Right renal cortex interstitium (tissue), 3 donors: ENCODE data around the gene DAB2. TPM values are rescaled to one million over a fixed set of nuclear protein-coding genes. Genes with fewer than 3 reads are reported as not detected.

Experiments
- DNase-seq, 3 donors: peaks; one replicate each; pipeline ENCODE4 v3.0.0-alpha.2; 2013; ENCODE audit warnings: low read depth in 3 of 3, low spot score in 2 of 3
- polyA plus RNA-seq, 3 donors: library from polyadenylated mRNA; unstranded; fragments of 120-200 nt; gene quantifications; one replicate each; pipeline ENCODE4 v1.2.1, GENCODE V29; 2013; ENCODE audit not compliant: insufficient read length in 3 of 3

DAB2 gene
- polyA plus RNA-seq, 3 donors, result 171 to 216 (median 204) TPM

- no peak for DNase-seq
Measured at GRCh38 chr5:39448506-39449128, 23.8 kb upstream of the DAB2 start.

- DNase-seq, result no peak
Measured at GRCh38 chr5:39447968-39448367, 23.2 kb upstream of the DAB2 start.

GRCh38 chr5:39447059-39447458 lies 22.3 kb upstream of the DAB2 start:
- no peak for DNase-seq

- DNase-seq, result no peak
Measured at GRCh38 chr5:39446231-39446630, 21.5 kb upstream of the DAB2 start.

GRCh38 chr5:39443911-39444310 lies 19.1 kb upstream of the DAB2 start:
- DNase-seq, result no peak

GRCh38 chr5:39442991-39443390 lies 18.2 kb upstream of the DAB2 start:
- no peak for DNase-seq

- no peak for DNase-seq
Measured at GRCh38 chr5:39441838-39442237, 17.1 kb upstream of the DAB2 start.

GRCh38 chr5:39440958-39441624 lies 16.3 kb upstream of the DAB2 start:
- no peak for DNase-seq

GRCh38 chr5:39440192-39440957 lies 15.6 kb upstream of the DAB2 start:
- no peak for DNase-seq

- no peak for DNase-seq
Measured at GRCh38 chr5:39439582-39440162, 14.9 kb upstream of the DAB2 start.

GRCh38 chr5:39437467-39437866 lies 12.7 kb upstream of the DAB2 start:
- no peak for DNase-seq

- DNase-seq, result no peak
Measured at GRCh38 chr5:39433848-39434247, 9.1 kb upstream of the DAB2 start.

- no peak for DNase-seq
Measured at GRCh38 chr5:39432696-39433530, 8.1 kb upstream of the DAB2 start.

GRCh38 chr5:39430461-39430860 lies 5.7 kb upstream of the DAB2 start:
- DNase-seq, result no peak

- DNase-seq, result no peak
Measured at GRCh38 chr5:39428640-39429039, 3.9 kb upstream of the DAB2 start.

GRCh38 chr5:39427633-39428032 lies 2.9 kb upstream of the DAB2 start:
- DNase-seq, result no peak

- DNase-seq, result no peak
Measured at GRCh38 chr5:39427229-39427628, 2.4 kb upstream of the DAB2 start.

GRCh38 chr5:39426746-39427105 lies 1.9 kb upstream of the DAB2 start:
- no peak for DNase-seq

GRCh38 chr5:39426051-39426745 lies 1.4 kb upstream of the DAB2 start:
- DNase-seq, result no peak

- no peak for DNase-seq
Measured at GRCh38 chr5:39423331-39423751, 1.4 kb downstream of the DAB2 start.
